ENCODE measurements around the gene TGFB1.
A peak's percentile ranks its signal among the peaks of the same experiment; 100 is the strongest.

TGFB1 gene

DNA sequence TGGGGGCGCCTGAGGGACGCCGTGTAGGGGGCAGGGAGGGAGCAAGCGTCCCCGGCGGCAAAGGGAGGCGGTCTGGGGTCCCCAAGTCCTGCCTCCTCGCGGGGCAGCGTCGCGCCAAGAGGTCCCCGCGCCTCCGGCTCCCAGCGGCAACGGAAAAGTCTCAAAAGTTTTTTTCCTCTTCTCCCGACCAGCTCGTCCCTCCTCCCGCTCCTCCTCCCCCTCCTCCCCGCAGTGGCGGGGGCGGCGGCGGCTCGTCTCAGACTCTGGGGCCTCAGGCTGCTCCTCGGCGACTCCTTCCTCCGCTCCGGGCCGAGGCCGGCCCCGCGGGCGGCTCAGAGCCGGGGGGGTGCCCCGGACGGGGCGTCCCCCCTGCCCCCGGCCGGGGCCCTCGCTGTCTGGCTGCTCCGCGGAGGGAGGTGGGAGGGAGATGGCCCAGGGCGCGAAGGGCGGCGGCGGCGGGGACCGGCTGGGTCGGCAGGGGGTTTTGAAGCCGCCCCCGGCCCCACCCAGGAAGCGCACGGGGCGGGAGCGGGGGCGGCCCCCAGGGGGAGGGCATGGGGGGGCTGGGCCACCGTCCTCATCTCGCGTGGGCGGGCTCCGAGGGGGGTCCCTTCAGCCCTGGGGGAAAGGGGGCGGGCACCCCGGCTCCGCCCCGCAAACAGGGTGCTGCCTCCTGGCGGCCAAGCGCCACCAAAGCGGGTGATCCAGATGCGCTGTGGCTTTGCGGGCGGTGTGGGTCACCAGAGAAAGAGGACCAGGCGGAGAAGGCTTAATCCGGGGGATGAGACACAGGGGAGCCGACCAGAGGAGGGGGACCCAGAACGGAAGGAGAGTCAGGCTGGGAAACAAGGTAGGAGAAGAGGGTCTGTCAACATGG is at the start of gene TGFB1:
Gene TGFB1, minus strand, starts transcription at position 457 of the 877 bp plus-strand sequence. CDS start 878 bp downstream, outside the sequence.
- H3K4me3 ChIP-seq (ENCODE audit: low read depth, low read length) = peak within 1 kb of the TSS; percentile 97
- TF ChIP-seq, protein P1, sequence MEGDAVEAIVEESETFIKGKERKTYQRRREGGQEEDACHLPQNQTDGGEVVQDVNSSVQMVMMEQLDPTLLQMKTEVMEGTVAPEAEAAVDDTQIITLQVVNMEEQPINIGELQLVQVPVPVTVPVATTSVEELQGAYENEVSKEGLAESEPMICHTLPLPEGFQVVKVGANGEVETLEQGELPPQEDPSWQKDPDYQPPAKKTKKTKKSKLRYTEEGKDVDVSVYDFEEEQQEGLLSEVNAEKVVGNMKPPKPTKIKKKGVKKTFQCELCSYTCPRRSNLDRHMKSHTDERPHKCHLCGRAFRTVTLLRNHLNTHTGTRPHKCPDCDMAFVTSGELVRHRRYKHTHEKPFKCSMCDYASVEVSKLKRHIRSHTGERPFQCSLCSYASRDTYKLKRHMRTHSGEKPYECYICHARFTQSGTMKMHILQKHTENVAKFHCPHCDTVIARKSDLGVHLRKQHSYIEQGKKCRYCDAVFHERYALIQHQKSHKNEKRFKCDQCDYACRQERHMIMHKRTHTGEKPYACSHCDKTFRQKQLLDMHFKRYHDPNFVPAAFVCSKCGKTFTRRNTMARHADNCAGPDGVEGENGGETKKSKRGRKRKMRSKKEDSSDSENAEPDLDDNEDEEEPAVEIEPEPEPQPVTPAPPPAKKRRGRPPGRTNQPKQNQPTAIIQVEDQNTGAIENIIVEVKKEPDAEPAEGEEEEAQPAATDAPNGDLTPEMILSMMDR (IDR thresholded peaks at IDR 0.05; ENCODE audit: borderline replicate concordance, insufficient read depth, low read depth, low read length) = peak; percentile 94

DNA sequence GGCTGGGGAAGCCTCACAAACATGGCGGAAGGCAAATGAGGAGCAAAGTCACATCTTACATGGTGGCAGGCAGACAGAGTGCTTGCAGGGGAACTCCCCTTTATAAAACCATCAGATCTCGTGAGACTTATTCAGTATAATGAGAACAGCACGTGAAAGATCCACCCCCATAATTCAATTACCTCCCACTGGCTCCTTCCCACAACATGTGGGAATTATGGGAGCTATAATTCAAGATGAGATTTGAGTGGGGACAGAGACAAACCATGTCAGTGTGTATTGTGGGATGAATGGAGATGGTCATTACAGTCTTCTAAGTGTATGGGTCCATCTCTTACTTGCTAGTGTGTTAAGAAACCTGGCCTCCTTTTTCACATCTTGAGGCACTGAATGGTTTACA is 48.3 kb upstream of the TGFB1 start:
- TF ChIP-seq, protein P1 (IDR thresholded peaks at IDR 0.05; ENCODE audit: borderline replicate concordance, insufficient read depth, low read depth, low read length) = no peak
- no peak overlapping the region for H3K4me3 ChIP-seq (ENCODE audit: low read depth, low read length)

DNA sequence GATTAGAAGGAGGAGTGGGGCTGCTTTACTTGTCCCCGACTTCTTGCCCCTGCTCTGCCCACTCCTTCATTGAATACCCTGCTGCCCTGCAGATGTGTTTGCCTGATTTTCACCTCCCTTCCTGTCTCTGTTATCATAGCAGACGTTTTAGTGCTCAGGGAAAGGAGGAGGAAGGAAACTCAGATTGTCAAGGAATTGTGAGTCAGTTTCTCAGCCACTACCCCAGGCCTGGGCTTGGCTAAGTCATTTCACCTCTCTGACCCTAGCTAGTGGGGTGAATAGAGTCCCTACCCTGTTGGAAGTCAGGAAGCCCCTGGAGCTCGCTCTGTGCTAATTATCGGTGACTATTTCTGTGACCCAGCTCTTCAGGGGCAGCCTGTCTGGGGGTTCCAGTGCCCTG is 47.8 kb upstream of the TGFB1 start:
- TF ChIP-seq, protein P1 (IDR thresholded peaks at IDR 0.05; ENCODE audit: borderline replicate concordance, insufficient read depth, low read depth, low read length) = no peak
- no peak overlapping the region for H3K4me3 ChIP-seq (ENCODE audit: low read depth, low read length)

DNA sequence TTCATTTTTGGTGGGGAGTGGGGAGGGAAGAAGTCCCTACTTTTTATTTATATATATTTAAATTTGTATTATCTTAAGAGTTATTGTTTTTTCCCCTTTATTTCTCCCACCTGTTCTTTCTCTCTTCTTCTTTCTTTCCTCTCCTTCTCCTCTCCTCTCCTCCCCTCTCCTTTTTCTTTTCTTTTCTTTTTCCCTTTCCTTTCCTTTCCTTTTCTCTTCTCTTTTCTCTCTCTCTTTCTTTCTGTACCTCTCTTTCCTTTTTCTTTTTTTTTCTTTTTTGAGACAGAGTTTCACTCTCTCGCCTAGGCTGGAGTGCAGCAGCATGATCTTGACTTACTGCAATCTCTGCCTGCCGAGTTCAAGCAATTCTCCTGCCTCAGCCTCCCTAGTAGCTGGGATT is 45.8 kb upstream of the TGFB1 start:
- no peak overlapping the region for H3K4me3 ChIP-seq (ENCODE audit: low read depth, low read length)

DNA sequence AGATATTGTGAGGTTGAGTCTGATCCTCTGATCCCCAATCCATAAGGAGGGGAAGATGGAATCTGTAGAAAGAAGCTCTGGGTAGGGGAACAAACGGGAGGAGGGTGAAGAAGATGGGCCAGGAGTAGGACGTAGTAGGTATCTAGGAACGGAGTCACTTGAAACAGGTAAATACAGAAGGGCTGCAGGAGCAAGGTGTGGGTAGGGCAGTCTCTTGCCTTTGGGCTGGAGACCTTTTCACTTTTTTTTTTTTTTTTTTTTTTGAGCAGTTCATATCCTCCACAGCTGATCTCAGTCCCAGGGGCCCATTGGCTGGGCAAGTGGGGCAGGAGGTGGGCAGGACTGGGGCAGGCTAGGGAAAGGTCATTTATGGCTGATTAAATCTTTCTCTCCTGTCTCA is 45.4 kb upstream of the TGFB1 start:
- TF ChIP-seq, protein P1 (IDR thresholded peaks at IDR 0.05; ENCODE audit: borderline replicate concordance, insufficient read depth, low read depth, low read length) = no peak
- no peak overlapping the region for H3K4me3 ChIP-seq (ENCODE audit: low read depth, low read length)

More for the DNA sequence above, 45.8 kb upstream of the TGFB1 start:
- TF ChIP-seq, protein P1 (IDR thresholded peaks at IDR 0.05; ENCODE audit: borderline replicate concordance, insufficient read depth, low read depth, low read length) = no peak

DNA sequence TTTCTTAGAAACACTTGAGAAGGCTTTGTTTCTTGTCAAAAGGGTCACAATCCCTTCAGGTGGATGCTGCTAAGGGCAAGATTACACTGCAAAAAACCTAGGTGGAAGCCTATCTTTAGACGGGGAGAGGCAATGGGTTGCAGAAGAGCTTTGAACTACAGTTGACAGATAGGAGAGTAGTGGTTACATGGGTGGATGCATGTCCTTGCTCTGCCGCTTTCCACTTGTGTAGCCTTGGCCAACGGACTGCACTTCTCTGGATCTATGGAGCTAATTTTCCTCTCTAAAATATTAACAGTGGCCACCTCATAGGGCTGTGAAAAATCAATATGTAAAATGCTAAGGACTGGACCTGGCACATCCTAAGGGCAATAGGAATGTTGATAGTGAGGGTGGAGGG is 44.9 kb upstream of the TGFB1 start:
- TF ChIP-seq, protein P1 (IDR thresholded peaks at IDR 0.05; ENCODE audit: borderline replicate concordance, insufficient read depth, low read depth, low read length) = no peak
- H3K4me3 ChIP-seq (ENCODE audit: low read depth, low read length) = peak overlapping the region; percentile 73

DNA sequence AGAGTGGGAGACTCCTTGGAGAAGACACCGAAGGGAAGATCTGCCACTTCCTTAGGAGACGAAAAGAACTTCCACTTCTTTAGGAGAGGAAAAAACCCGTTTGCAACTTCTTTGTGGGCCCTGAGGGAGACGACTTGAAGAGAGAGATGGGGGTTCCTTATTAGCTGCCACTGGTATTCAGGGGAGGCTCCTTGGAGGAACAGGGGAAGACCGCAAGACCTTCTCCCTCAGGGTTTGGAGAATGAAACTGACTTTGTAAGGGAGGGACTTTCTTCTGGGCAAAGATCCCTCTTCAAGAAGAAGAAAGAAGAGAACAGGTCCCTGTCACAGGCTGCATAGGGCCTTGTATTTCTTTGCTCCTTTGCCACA is 44.3 kb upstream of the TGFB1 start:
- TF ChIP-seq, protein P1 (IDR thresholded peaks at IDR 0.05; ENCODE audit: borderline replicate concordance, insufficient read depth, low read depth, low read length) = no peak
- peak overlapping the region; percentile 73 for H3K4me3 ChIP-seq (ENCODE audit: low read depth, low read length)

All from GM12875 (cell line).